GM12873 (cell line): ENCODE data around the gene PYROXD2.

ENCODE experiments used
- CTCF ChIP-seq: IDR thresholded peaks from 2 replicates; pipeline ENCODE4 v1.5.1; 2012; ENCODE audit warnings: low read depth, mild to moderate bottlenecking, moderate library complexity, low read length, control low read depth; ENCODE audit not compliant: insufficient read depth; ENCODE audit errors: missing control alignments

The PYROXD2 gene

GRCh38 chr10:98417973-98418664 is 3.1 kb upstream of the PYROXD2 start:
- no peak for TF ChIP-seq CTCF

GRCh38 chr10:98417481-98417959 is 2.5 kb upstream of the PYROXD2 start:
- no peak for TF ChIP-seq CTCF

- no peak for TF ChIP-seq CTCF
Measured at GRCh38 chr10:98416606-98417388, 1.8 kb upstream of the PYROXD2 start.

- TF ChIP-seq CTCF, result no peak
Measured at GRCh38 chr10:98415731-98416119, 743 bp upstream of the PYROXD2 start.

- TF ChIP-seq CTCF, result no peak
Measured at GRCh38 chr10:98414578-98414931, 427 bp downstream of the PYROXD2 start.

- TF ChIP-seq CTCF, result no peak
Measured at GRCh38 chr10:98411768-98412167, 3.2 kb downstream of the PYROXD2 start.

GRCh38 chr10:98411166-98411565 is 3.8 kb downstream of the PYROXD2 start:
- TF ChIP-seq CTCF, result no peak
